GM18498 (cell line): ENCODE results near the gene SLC38A10.

ENCODE experiments used
- ATAC-seq: cut with Tn5 transposase; IDR thresholded peaks from one replicate; pipeline ENCODE4 v1.9.1; 2021; ENCODE audit warnings: mild to moderate bottlenecking, moderate library complexity; ENCODE audit not compliant: unreplicated experiment

The SLC38A10 gene

DNA sequence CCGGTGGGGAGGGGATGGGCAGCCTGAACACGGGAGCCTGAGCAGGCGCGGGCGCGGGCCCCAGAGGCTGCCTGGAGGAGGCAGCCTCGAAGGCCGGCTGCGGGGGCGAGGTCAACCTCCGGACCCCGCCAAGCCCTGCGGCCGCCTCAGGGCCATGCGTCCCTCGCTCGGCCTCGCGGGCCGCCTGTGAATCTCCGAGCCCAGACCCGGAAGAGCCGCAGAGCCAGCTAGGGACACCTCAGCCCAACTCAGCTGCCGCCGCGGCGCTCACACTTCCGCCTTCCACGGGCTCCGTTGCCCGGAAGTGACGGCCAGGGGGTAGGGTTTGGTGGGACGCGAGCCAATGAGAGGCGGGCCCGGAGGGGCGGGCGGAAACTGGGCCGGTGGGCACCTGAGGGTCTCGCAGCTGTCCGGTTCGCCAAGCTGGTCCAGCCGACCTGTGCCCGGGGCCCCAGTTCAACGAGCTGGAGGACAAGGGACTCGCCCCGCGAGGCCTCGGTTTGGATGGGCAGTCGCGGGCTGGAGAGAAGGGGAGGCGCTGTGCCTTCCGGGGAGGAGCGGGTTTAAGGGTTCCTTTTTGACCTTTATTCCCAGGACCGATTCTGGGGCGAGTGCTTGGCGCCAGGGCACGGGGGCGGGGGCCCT is at the start of gene SLC38A10:
Gene SLC38A10, minus strand, starts transcription at position 277 of the 645 bp plus-strand sequence. CDS start 386 bp downstream, outside the sequence.
- ATAC-seq, result peak; percentile 93

DNA sequence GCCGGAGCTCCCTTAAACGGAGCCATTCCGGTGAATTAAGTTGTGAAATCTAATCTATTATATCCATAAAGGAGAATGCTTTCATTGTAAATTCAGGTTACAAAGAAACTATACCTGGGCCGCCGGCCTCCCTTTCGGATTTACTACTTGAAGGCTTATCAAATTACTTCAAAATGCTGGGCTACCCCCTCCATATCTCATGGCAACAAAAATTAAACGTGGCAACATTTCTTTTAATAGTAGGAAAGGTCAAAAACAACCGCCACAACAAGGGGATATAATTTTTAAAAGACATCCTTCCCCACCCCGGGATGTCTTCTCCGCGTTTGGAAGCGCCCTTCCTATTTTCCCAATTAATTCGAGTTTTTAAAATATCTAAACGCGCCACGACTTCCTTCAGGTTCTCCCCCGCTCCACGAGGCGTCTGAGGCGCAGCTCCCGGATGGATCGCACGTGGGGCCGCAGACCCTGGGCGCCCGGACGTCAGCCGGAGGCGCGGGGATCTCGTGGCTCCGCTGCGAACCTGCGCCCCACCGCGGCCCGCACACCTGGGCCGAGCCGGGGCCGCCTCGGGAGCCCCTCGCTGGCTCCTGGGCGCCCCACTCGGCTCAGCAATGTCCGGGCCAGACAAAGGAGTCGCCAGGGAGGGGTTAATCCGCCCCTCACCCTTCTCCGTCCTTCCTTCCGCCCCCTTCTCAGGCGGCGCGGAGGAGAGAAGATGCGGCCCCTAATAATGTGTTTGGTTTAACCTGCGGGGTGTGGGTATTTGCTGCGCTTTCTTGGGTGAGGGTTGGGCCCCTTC is 47.4 kb upstream of the SLC38A10 start:
- no peak for ATAC-seq

DNA sequence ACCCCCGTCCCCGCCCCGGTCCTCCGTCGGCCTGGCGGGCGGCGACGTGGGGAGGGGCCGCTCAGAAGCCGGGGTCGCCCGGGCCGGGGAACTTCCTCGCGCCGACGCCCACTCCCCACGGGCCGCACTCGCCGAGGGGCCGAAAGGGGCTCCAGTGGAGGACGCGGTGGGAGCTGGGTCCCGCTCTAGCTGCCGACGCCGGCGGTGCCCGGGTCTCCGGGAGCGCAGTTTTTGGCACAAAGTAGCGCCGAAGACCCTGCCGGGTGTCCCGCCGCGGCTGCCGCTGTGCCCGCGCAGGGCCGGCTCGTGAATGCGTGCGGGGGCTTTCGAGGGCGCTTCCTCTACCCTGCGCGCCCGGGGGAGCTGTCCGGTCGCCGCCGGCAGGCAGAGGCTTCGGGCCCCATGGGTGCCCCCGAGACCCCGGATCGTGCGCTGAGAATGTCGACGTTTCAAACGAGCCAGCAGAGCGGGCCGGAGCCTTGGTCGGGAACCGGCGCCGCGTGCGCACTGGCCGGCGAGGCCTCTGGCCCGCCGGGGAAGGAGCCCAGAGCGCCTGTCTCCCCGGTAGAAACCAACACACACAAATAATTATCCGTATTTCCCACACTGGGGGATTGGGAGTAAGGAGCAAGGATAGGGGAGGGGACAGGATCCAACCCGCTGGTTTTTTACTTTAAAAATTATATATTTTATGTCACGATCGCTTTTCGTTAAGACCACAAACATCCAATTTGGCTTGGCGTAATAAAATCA is 46.6 kb upstream of the SLC38A10 start:
- ATAC-seq, result no peak

DNA sequence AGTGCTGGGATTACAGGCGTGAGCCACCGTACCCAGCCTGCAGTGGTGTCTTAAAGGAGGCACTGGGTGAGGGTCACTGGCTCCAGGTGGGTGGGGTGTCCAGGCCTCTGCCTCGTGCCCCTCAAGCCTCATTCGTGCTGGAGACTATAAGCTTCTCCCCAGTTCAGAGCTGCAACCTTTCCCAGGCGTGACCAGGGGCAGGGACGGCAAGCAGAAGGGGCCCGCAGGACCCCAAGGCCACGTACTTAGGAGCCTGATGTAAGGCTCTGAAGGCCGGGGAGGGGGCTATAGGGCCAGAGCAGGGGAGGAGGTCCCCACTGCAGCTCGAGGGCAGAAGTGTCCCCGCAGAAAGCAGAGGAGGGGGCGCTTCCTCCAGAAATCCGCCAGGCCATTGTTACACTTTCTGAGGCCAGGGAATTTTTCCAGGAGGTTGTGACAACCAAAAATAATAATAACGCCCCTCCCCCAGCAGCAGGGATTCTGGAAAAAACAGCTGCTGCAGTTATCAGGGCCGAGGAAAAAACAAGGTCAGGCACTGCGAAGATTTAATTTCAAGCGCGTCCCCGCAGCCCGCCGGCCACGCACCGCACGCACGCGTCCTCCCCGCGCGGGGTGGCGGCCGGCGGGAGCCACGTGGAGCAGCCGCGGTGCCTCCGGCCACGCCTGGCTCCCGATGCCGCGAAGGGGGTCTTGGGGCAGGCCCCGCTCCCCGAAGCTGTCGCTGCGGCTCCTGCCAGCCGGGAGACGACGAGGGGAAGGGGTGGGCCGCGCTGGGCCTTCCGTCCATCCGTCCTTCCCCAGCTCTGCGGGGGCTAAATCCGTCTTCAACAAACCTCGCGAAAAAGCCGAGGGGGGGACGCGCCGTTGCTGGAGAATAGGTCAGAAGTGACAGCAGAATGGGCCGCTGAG is 45.8 kb upstream of the SLC38A10 start:
- no peak for ATAC-seq

GRCh38 chr17:81339534-81340296 is 44.6 kb upstream of the SLC38A10 start:
- ATAC-seq, result no peak

- no peak for ATAC-seq
Observed at GRCh38 chr17:81339191-81339533, 44.1 kb upstream of the SLC38A10 start.

DNA sequence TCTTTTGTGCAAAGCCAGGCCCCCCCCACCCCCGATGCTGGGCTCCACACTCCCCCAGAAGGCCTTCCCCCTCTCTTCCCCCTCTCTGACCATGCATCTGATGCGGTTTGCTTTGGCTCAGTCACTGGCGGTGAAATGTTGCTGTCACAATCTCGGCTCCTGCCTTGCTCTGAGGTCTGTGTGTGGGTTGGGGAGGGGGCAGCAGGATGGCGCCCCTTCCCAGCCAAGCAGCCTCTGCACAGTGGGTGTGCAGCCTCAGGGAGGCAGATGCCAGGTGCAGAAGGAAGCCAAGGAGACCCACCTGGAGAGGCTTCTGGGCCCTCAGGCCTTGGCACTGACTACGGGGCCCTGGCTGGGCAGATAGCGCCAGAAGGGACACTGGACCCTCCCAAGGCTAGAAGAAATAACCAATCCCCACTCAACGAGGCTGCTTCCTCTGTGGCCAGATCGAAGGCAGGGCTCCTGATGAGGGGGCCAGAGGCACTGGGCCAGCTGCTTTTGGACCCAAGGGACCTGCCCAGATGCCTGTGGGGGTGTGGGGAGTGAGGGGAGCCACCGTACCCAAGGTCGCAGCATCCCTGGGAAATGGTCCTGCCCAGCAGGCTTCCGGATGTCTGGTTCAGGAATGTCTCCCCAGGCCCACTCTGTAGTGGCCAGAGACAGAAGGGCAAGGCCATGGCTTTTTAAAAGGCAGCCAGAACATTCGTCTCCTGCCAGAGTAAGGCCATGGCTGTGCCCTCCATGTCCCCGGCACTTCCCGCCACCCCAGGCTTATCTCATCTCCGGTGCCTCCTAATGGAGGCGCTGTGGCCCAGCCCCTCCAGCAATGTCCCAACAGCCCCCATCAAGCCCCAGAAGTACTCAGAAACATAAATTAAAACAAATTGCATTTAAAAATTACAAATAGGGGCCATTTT is 43.4 kb upstream of the SLC38A10 start:
- no peak for ATAC-seq

GRCh38 chr17:81337476-81337879 is 42.4 kb upstream of the SLC38A10 start:
- ATAC-seq, result no peak

- ATAC-seq, result no peak
Observed at GRCh38 chr17:81336930-81337325, 41.8 kb upstream of the SLC38A10 start.

DNA sequence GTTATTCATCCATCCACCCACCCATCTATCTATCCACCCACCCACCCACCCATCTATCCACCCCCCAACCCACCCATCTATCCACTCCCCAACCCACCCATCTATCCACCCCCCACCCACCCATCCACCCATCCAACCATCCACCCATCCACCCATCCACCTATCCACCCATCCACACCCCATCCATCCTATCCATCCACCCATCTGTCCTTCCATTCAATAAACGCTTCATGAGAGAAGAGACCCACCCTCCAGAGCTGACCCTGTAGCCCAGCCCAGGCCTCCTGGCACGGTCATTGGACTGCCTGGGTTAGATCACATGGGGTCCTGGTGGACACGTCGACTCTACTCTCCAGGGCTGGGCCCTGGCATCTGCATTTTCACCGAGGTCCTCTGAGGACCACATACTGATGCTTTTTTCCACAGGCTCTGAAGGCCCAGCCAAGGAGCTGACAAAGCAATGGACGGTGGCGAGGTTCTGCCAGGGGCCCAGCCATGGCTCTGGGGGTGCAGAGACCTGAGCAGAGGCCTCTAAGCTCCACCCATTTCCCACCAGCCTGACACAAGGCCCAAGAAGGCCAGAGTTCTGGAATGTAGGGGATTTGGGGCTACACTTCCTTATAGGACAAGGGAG is 41.3 kb upstream of the SLC38A10 start:
- ATAC-seq, result no peak

GRCh38 chr17:81335773-81336157 is 40.7 kb upstream of the SLC38A10 start:
- ATAC-seq, result no peak

DNA sequence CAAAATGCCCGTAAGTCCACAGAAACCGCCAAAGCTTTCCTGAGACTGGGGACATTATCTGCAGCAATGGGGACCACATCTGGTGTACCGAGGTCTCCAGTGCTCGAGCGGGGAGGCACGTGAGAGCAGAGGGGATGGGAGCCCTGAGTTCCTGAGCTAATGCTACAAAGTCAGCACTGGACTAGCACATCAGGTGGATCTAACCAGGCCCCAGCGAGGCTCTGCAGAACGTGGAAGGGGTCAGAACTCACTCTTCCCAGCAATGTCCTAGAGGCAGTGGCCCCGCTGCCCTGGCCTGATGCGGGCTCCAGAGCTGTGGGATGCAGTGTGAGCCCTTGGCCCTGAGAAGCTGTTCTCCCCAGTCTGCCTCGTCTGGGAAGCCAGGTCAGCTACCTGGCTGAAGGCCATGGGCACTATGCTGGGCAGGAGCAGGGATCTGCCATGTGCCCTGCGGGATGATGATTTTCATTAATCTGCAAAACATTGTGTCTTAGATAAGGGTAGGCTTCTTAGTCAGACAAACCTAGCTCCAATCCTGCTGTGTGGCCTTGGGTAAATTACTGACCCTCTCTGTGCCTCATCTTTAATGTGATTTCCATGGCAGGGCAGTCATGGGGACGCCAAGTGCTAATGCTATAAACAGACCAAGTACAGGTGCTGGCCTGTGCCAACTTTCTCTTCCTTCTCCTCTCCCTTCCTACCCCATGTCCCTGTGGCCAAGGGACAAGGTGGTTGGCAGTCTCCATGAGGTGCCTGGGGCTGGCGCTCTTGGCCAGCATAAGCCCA is 40.1 kb upstream of the SLC38A10 start:
- no peak for ATAC-seq

- ATAC-seq, result no peak
Observed at GRCh38 chr17:81334391-81334901, 39.3 kb upstream of the SLC38A10 start.

DNA sequence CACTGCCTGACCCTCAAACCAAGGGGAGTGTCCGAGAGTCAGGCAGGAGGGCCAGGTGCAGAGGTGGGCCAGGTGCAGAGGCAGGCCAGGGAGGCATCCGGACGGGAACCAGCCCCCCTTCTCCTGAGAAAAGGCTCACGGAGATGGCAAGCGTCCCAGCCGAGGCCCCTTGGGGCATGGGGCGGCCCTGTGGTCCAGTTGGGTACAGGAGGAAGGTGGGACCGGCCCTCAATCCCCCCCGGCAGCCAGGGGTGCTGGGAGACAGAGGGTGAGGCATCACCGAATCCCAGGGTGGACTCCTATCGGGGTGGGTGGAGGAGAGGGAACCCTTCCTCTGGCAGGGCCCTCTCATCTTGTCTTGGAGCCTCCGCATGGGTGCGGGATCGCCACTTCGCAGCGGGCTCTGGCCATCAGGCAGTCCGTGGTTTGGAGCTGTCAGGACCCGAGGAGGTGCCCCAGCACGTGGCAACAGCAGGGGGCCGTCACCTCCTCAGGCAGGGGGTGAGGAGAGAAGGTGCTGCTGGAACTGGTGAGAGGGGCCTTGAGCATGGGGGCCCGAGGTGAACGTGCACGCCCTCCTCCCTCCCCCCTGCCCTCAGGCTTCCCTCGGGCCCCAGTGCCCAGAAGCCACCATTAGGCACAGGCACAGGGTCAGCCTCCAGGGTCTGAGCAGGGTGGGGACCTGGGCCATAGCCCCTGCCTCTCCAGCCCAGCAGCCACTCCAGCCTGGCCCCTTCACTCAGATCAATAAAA is 38.7 kb upstream of the SLC38A10 start:
- ATAC-seq, result no peak

DNA sequence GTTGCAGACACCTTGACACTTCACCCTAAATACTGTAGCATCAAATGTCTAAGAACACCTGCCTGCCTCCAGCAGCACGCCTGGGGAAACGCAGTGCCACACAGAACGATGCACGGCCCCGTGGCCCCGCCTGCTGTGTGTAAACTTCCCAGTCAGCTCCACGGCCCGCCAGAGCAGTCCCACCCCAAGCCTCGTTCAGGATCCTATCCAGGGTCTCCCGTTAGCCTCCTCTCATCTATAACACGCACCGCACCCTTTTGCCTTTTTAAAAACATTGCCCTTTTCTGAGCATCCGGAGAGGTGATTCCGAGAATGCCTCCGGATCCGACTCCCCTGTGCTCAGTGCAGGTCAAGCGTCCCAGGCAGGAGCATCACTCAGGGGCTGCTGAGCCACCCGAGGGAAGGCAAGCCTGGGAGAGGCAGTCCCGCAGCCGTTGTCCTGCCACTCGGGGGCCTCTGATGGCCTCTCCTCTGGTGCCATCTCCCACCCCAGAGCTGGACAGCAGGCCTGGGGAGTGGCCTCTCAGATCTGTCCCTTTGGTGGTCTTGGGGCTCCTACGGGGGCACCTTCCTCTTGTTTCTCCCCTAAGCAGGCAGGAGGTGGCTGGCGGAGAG is 37.9 kb upstream of the SLC38A10 start:
- no peak for ATAC-seq

DNA sequence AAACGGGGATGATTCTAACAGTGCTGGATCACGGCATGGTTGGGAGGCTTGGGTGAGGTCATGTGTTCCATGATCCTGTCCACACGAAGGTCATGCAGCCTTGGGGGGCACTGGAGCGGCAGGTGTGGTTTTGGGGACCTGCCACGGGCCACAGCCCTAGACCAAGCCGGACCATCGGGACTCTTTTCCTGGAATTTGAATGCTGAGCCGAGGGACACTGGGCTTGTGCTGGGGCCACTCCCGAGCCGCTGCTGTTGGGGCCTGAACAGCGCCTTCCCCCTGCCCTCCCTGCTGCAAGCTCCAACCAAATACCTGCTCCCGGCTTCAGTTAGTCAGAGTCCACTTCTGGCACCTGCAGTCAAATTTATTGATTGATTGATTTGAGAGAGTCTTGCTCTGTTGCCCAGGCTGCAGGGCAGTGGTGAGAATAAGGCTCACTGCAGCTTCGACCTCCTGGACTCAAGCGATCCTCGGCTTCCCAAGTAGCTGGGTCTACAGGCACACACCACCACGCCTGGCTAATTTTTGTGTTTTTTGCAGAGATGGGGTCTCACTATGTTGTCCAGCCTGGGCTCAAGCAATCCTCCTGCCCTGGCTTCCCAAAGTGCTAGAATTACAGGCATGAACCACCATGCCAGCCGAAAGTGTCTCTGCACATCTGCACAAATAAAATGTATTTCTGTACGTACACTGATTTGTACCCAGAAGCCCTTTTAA is 37.2 kb upstream of the SLC38A10 start:
- ATAC-seq, result no peak
